ENCODE data around the gene HDAC4.

The HDAC4 gene

GRCh38 chr2:239140346-239141020 lies 260.3 kb downstream of the HDAC4 start:
- Mint-ChIP-seq H3K36me3 (peaks cover 17% of the 10 kb centered on the region), H3K9me3 (ENCODE audit: low read depth) (peaks cover 4% of the 10 kb centered on the region), H3K27me3 (no peaks in the 10 kb centered on the region), H3K27ac (no peak overlapping the region), H3K4me3 (no peak overlapping the region), H3K4me1 (ENCODE audit: low read depth) (no peaks in the 10 kb centered on the region)

- no peaks in the 10 kb centered on the region for H3K27me3 Mint-ChIP-seq
- H3K4me3 Mint-ChIP-seq: no peak overlapping the region
- no peaks in the 10 kb centered on the region for H3K4me1 Mint-ChIP-seq (ENCODE audit: low read depth)
- H3K27ac Mint-ChIP-seq: no peak overlapping the region
- H3K9me3 Mint-ChIP-seq (ENCODE audit: low read depth): peaks cover 4% of the 10 kb centered on the region
- H3K36me3 Mint-ChIP-seq: peaks cover 19% of the 10 kb centered on the region
Measured at GRCh38 chr2:239139566-239139965, 261.3 kb downstream of the HDAC4 start.

- Mint-ChIP-seq H3K9me3 (ENCODE audit: low read depth) (peaks cover 4% of the 10 kb centered on the region), H3K27ac (no peak overlapping the region), H3K27me3 (no peaks in the 10 kb centered on the region), H3K4me3 (no peak overlapping the region), H3K4me1 (ENCODE audit: low read depth) (no peaks in the 10 kb centered on the region), H3K36me3 (peaks cover 20% of the 10 kb centered on the region)
Measured at GRCh38 chr2:239139101-239139500, 261.7 kb downstream of the HDAC4 start.

GRCh38 chr2:239138610-239139009 lies 262.2 kb downstream of the HDAC4 start:
- Mint-ChIP-seq H3K27me3 (no peaks in the 10 kb centered on the region), H3K4me1 (ENCODE audit: low read depth) (no peaks in the 10 kb centered on the region), H3K9me3 (ENCODE audit: low read depth) (peaks cover 4% of the 10 kb centered on the region), H3K27ac (no peak overlapping the region), H3K36me3 (peaks cover 20% of the 10 kb centered on the region), H3K4me3 (no peak overlapping the region)

- H3K9me3 Mint-ChIP-seq (ENCODE audit: low read depth): peaks cover 4% of the 10 kb centered on the region
- no peak overlapping the region for H3K27ac Mint-ChIP-seq
- no peak overlapping the region for H3K4me3 Mint-ChIP-seq
- peaks cover 21% of the 10 kb centered on the region for H3K36me3 Mint-ChIP-seq
- H3K4me1 Mint-ChIP-seq (ENCODE audit: low read depth): no peaks in the 10 kb centered on the region
- H3K27me3 Mint-ChIP-seq: no peaks in the 10 kb centered on the region
Measured at GRCh38 chr2:239137898-239138283, 262.9 kb downstream of the HDAC4 start.

- Mint-ChIP-seq H3K27me3 (no peaks in the 10 kb centered on the region), H3K4me1 (ENCODE audit: low read depth) (no peaks in the 10 kb centered on the region), H3K9me3 (ENCODE audit: low read depth) (peaks cover 4% of the 10 kb centered on the region), H3K4me3 (no peak overlapping the region), H3K36me3 (peaks cover 22% of the 10 kb centered on the region), H3K27ac (no peak overlapping the region)
Measured at GRCh38 chr2:239137165-239137897, 263.5 kb downstream of the HDAC4 start.

GRCh38 chr2:239136762-239137161 lies 264.1 kb downstream of the HDAC4 start:
- H3K27me3 Mint-ChIP-seq: no peaks in the 10 kb centered on the region
- no peaks in the 10 kb centered on the region for H3K4me1 Mint-ChIP-seq (ENCODE audit: low read depth)
- H3K9me3 Mint-ChIP-seq (ENCODE audit: low read depth): peaks cover 4% of the 10 kb centered on the region
- peaks cover 22% of the 10 kb centered on the region for H3K36me3 Mint-ChIP-seq
- H3K27ac Mint-ChIP-seq: no peak overlapping the region
- no peak overlapping the region for H3K4me3 Mint-ChIP-seq

GRCh38 chr2:239136203-239136602 lies 264.6 kb downstream of the HDAC4 start:
- peaks cover 4% of the 10 kb centered on the region for H3K9me3 Mint-ChIP-seq (ENCODE audit: low read depth)
- peaks cover 22% of the 10 kb centered on the region for H3K36me3 Mint-ChIP-seq
- H3K27me3 Mint-ChIP-seq: no peaks in the 10 kb centered on the region
- H3K27ac Mint-ChIP-seq: no peak overlapping the region
- H3K4me3 Mint-ChIP-seq: no peak overlapping the region
- H3K4me1 Mint-ChIP-seq (ENCODE audit: low read depth): no peaks in the 10 kb centered on the region

- no peak overlapping the region for H3K27ac Mint-ChIP-seq
- no peaks in the 10 kb centered on the region for H3K27me3 Mint-ChIP-seq
- peaks cover 22% of the 10 kb centered on the region for H3K36me3 Mint-ChIP-seq
- H3K4me1 Mint-ChIP-seq (ENCODE audit: low read depth): no peaks in the 10 kb centered on the region
- no peak overlapping the region for H3K4me3 Mint-ChIP-seq
- H3K9me3 Mint-ChIP-seq (ENCODE audit: low read depth): peaks cover 4% of the 10 kb centered on the region
Measured at GRCh38 chr2:239135531-239135930, 265.3 kb downstream of the HDAC4 start.

GRCh38 chr2:239133945-239134570 lies 266.8 kb downstream of the HDAC4 start:
- no peaks in the 10 kb centered on the region for H3K4me1 Mint-ChIP-seq (ENCODE audit: low read depth)
- H3K27ac Mint-ChIP-seq: no peak overlapping the region
- peaks cover 4% of the 10 kb centered on the region for H3K9me3 Mint-ChIP-seq (ENCODE audit: low read depth)
- H3K27me3 Mint-ChIP-seq: no peaks in the 10 kb centered on the region
- H3K36me3 Mint-ChIP-seq: peaks cover 19% of the 10 kb centered on the region
- H3K4me3 Mint-ChIP-seq: no peak overlapping the region

GRCh38 chr2:239132786-239133185 lies 268.0 kb downstream of the HDAC4 start:
- Mint-ChIP-seq H3K27ac (no peak overlapping the region), H3K4me3 (no peak overlapping the region), H3K36me3 (peaks cover 16% of the 10 kb centered on the region), H3K4me1 (ENCODE audit: low read depth) (no peaks in the 10 kb centered on the region), H3K27me3 (no peaks in the 10 kb centered on the region), H3K9me3 (ENCODE audit: low read depth) (peaks cover 4% of the 10 kb centered on the region)

- Mint-ChIP-seq H3K4me3 (no peak overlapping the region), H3K27ac (no peak overlapping the region), H3K36me3 (peaks cover 13% of the 10 kb centered on the region), H3K27me3 (no peaks in the 10 kb centered on the region), H3K9me3 (ENCODE audit: low read depth) (peaks cover 4% of the 10 kb centered on the region), H3K4me1 (ENCODE audit: low read depth) (no peaks in the 10 kb centered on the region)
Measured at GRCh38 chr2:239132156-239132709, 268.6 kb downstream of the HDAC4 start.

- Mint-ChIP-seq H3K4me1 (ENCODE audit: low read depth) (no peaks in the 10 kb centered on the region), H3K36me3 (peaks cover 12% of the 10 kb centered on the region), H3K4me3 (no peak overlapping the region), H3K27me3 (no peaks in the 10 kb centered on the region), H3K9me3 (ENCODE audit: low read depth) (peaks cover 4% of the 10 kb centered on the region), H3K27ac (no peak overlapping the region)
Measured at GRCh38 chr2:239131521-239131920, 269.3 kb downstream of the HDAC4 start.

GRCh38 chr2:239130786-239131325 lies 270.0 kb downstream of the HDAC4 start:
- Mint-ChIP-seq H3K4me1 (ENCODE audit: low read depth) (no peaks in the 10 kb centered on the region), H3K36me3 (peaks cover 7% of the 10 kb centered on the region), H3K9me3 (ENCODE audit: low read depth) (no peaks in the 10 kb centered on the region), H3K4me3 (no peak overlapping the region), H3K27me3 (no peaks in the 10 kb centered on the region), H3K27ac (no peak overlapping the region)

- Mint-ChIP-seq H3K27ac (no peak overlapping the region), H3K4me1 (ENCODE audit: low read depth) (no peaks in the 10 kb centered on the region), H3K9me3 (ENCODE audit: low read depth) (no peaks in the 10 kb centered on the region), H3K4me3 (no peak overlapping the region), H3K27me3 (no peaks in the 10 kb centered on the region), H3K36me3 (peaks cover 12% of the 10 kb centered on the region)
Measured at GRCh38 chr2:239130041-239130440, 270.8 kb downstream of the HDAC4 start.
